HCT116 (cell line): ENCODE measurements around the gene CUEDC2.

Experiments
- CEBPB ChIP-seq: IDR thresholded peaks from 2 replicates; pipeline ENCODE4 v1.6.1; 2012; ENCODE audit warnings: low read depth
- EGR1 ChIP-seq: IDR thresholded peaks from 2 replicates; pipeline ENCODE4 v1.6.1; 2012; ENCODE audit warnings: low read depth
- EZH2 ChIP-seq: fragments of 200-600 bp; sonication (generic); IDR thresholded peaks from 2 replicates; pipeline ENCODE4 v1.6.1; 2017; ENCODE audit warnings: antibody characterized with exemption, mixed run types
- POLR2A ChIP-seq: IDR thresholded peaks from 2 replicates; pipeline ENCODE4 v1.7.0; 2011; ENCODE audit warnings: borderline replicate concordance; ENCODE audit not compliant: insufficient read depth, insufficient read length; ENCODE audit errors: extremely low read depth
- POLR2AphosphoS5 ChIP-seq: IDR thresholded peaks from 2 replicates; pipeline ENCODE4 v1.6.1; 2011; ENCODE audit warnings: mild to moderate bottlenecking, low read depth, low read length, moderate library complexity
- REST ChIP-seq: IDR thresholded peaks from 2 replicates; pipeline ENCODE4 v1.6.1; 2012; ENCODE audit warnings: low read depth
- YY1 ChIP-seq: IDR thresholded peaks from 2 replicates; pipeline ENCODE4 v1.6.1; 2011; ENCODE audit warnings: low read length, low read depth, moderate library complexity, mild to moderate bottlenecking; ENCODE audit not compliant: insufficient replicate concordance; ENCODE audit errors: extremely low read depth
- TF ChIP-seq, protein P1 (sequence below), 3 experiments: fragments of 200-600 bp in 1 of 3; sonication (generic) in 1 of 3; IDR thresholded peaks in 2 of 3; conservative IDR thresholded peaks in 1 of 3; 2 replicates each; pipeline ENCODE4 v1.5.1; 2012 to 2017; ENCODE audit warnings: low read depth in 2 of 3, low read length in 2 of 3, antibody characterized with exemption in 1 of 3, borderline replicate concordance in 1 of 3, control low read depth in 1 of 3, mild to moderate bottlenecking in 1 of 3, mixed read lengths in 1 of 3, mixed run types in 1 of 3, moderate library complexity in 1 of 3; ENCODE audit not compliant: insufficient read depth in 1 of 3

DNA sequence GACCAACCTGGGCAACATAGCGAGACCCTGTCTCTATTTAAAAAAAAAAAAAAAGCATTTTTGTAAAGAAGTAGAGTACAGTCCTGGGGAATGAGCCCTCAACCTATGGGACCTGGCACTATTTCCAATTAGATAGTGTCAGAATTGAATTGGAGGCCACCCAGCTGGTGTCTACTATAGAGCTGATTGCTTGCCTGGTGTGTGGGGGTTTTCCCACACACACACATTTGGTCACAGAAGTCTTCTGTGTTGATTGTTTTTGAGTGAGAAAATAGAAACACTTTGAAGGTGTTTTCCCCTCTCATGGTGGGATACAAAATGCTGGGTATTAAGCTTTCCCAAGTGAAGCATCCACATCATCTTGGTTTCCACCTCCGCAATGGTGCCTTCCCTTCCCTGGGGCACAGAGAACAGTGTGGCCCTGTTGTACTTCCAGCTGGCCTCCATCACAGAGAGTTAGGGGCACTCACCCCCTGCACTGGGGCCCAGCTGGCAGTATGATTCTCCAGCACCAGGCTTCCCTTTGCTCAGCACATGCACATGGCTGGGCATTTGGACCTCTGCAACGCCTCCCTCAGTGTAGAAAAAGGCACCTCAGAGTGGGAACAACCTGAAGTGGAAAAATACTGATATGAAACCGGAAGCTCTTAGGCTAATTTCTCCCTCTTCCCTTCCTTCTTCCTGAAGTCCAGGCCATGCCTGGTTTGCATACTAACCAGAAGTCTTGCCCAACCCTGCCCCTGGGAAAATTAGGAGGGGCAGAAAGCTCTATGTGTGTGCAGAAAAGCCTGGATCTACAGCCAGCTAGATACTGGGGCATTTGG lies 47.6 kb downstream of the CUEDC2 start:
- TF ChIP-seq, protein P1, sequence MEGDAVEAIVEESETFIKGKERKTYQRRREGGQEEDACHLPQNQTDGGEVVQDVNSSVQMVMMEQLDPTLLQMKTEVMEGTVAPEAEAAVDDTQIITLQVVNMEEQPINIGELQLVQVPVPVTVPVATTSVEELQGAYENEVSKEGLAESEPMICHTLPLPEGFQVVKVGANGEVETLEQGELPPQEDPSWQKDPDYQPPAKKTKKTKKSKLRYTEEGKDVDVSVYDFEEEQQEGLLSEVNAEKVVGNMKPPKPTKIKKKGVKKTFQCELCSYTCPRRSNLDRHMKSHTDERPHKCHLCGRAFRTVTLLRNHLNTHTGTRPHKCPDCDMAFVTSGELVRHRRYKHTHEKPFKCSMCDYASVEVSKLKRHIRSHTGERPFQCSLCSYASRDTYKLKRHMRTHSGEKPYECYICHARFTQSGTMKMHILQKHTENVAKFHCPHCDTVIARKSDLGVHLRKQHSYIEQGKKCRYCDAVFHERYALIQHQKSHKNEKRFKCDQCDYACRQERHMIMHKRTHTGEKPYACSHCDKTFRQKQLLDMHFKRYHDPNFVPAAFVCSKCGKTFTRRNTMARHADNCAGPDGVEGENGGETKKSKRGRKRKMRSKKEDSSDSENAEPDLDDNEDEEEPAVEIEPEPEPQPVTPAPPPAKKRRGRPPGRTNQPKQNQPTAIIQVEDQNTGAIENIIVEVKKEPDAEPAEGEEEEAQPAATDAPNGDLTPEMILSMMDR (IDR thresholded peaks at IDR 0.05 in 2 of 3, conservative IDR thresholded peaks at IDR 0.05 in 1 of 3; ENCODE audit: borderline replicate concordance in 1 of 3, insufficient read depth in 1 of 3, low read depth in 2 of 3, low read length in 2 of 3) = no peak
- TF ChIP-seq EZH2 (no peak), POLR2AphosphoS5 (no peak), POLR2A (no peak), YY1 (no peak), CEBPB (no peak), EGR1 (no peak), REST (no peak)
